H1 (cell line): ENCODE measurements around the gene MAGI2.

Source experiments
- JUND ChIP-seq: IDR thresholded peaks from 2 replicates; pipeline ENCODE4 v1.6.1; 2011; ENCODE audit warnings: mild to moderate bottlenecking, improper control_type of control experiment, low read length
- POLR2AphosphoS5 ChIP-seq: IDR thresholded peaks from 2 replicates; pipeline ENCODE4 v1.6.1; 2011; ENCODE audit warnings: low read depth, low read length
- RXRA ChIP-seq: IDR thresholded peaks from 2 replicates; pipeline ENCODE4 v1.6.1; 2011; ENCODE audit warnings: low read depth, mild to moderate bottlenecking, low read length, moderate library complexity; ENCODE audit not compliant: insufficient read depth
- SRF ChIP-seq: IDR thresholded peaks from 2 replicates; pipeline ENCODE4 v1.6.1; 2011; ENCODE audit warnings: mild to moderate bottlenecking, low read depth, low read length, moderate library complexity
- TF ChIP-seq, protein P1 (sequence below), 3 experiments: IDR thresholded peaks; 1 replicate in 2 of 3; 2 replicates in 1 of 3; pipeline versions ENCODE4 v1.5.1 to v1.6.1; 2011; ENCODE audit warnings: low read length in 3 of 3, mild to moderate bottlenecking in 3 of 3, inconsistent platforms in 2 of 3, low read depth in 1 of 3, moderate library complexity in 1 of 3; ENCODE audit not compliant: insufficient read depth in 1 of 3; ENCODE audit errors: control extremely low read depth in 1 of 3

DNA sequence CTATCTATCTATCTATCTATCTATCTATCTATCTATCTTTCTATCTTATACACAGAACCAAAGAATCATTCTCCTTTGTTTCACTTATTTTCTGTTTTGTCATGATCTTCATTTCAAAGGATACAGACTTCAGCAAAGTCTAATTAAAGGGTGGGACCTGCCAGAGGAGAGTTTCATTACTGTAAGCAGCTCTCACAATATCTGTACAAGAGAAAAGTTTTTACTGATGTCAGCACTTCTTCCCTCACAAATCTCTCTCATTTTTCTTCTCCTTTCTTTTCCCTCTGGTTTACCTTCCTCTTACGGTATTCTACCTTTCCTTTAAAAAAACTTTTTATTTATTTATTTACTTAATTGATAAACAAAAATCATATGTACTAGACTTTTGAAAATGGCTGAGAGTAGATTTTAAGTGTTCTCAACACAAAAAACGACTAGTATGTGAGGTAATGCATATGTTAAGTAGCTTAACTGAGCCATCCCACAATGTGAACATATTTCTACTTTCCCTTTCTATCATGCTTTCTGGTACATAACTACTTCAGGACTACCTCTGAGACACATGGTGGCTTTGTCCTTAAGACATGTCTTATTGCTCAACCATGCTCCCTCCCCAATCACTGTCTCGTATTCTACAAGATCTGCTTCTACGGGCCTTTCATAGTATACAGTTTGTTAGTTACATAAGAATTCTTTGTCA, 955.6 kb downstream of the MAGI2 start:
- TF ChIP-seq POLR2AphosphoS5 (no peak), JUND (no peak), RXRA (no peak), SRF (no peak)
- TF ChIP-seq, protein P1, sequence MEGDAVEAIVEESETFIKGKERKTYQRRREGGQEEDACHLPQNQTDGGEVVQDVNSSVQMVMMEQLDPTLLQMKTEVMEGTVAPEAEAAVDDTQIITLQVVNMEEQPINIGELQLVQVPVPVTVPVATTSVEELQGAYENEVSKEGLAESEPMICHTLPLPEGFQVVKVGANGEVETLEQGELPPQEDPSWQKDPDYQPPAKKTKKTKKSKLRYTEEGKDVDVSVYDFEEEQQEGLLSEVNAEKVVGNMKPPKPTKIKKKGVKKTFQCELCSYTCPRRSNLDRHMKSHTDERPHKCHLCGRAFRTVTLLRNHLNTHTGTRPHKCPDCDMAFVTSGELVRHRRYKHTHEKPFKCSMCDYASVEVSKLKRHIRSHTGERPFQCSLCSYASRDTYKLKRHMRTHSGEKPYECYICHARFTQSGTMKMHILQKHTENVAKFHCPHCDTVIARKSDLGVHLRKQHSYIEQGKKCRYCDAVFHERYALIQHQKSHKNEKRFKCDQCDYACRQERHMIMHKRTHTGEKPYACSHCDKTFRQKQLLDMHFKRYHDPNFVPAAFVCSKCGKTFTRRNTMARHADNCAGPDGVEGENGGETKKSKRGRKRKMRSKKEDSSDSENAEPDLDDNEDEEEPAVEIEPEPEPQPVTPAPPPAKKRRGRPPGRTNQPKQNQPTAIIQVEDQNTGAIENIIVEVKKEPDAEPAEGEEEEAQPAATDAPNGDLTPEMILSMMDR (IDR thresholded peaks at IDR 0.05; ENCODE audit: control extremely low read depth in 1 of 3, insufficient read depth in 1 of 3, low read depth in 1 of 3, low read length in 3 of 3), result no peak
